Testis (tissue), 3 donors: ENCODE measurements around the gene ITPK1. TPM values are rescaled to one million over a fixed set of nuclear protein-coding genes. Genes with fewer than 3 reads are reported as not detected.
"Not testable (repeated sequence)": the region's sequence is repeated elsewhere in the genome, so short reads cannot be mapped to it uniquely, and the experiment has no call there.

Experiments used
- DNase-seq: peaks from one replicate; pipeline ENCODE4 v3.0.0-alpha.2; 2019
- H3K27ac ChIP-seq, 2 donors: fragments of 200-600 bp; sonication (generic); one replicate each; pipeline ENCODE4 v1.5.1; 2019
- H3K27me3 ChIP-seq: fragments of 200-600 bp; sonication (generic); one replicate; pipeline ENCODE4 v1.5.1; 2019
- H3K36me3 ChIP-seq: fragments of 200-600 bp; sonication (generic); one replicate; pipeline ENCODE4 v1.5.1; 2017; ENCODE audit warnings: low read depth; ENCODE audit errors: missing control alignments
- H3K4me1 ChIP-seq: fragments of 200-600 bp; sonication (generic); one replicate; pipeline ENCODE4 v1.5.1; 2019
- H3K4me3 ChIP-seq, 2 donors: fragments of 200-600 bp; sonication (generic); one replicate each; pipeline ENCODE4 v1.5.1; 2017 to 2019
- H3K9me3 ChIP-seq: fragments of 200-600 bp; sonication (generic); one replicate; pipeline ENCODE4 v1.5.1; 2017
- POLR2A ChIP-seq: fragments of 450-650 bp; IDR thresholded peaks from one replicate; pipeline ENCODE4 v1.6.1; 2017; ENCODE audit warnings: antibody characterized with exemption, mild to moderate bottlenecking, moderate library complexity
- WGBS, 2 donors: methylation state at CpG; one replicate each; pipeline ENCODE4 v1.1.5; 2018; 5-methylcytosine and 5-hydroxymethylcytosine counted together
- intact Hi-C: fragments of 100-400 bp; cut with DNase I; formaldehyde crosslinking; loops from one replicate; pipeline ENCODE4 v1.15.1; 2023; ENCODE audit warnings: low total_unique reads
- polyA plus RNA-seq: library from polyadenylated mRNA; stranded (reverse); fragments of 350-450 nt; fragmentation: Illumina TruSeq; extraction: RNeasy Lipid Tissue Mini Kit (QIAGEN cat#74804); gene quantifications from one replicate; pipeline ENCODE4 v1.2.3, GENCODE V29; 2014; ENCODE audit warnings: low read depth, low replicate concordance; ENCODE audit not compliant: insufficient read depth
- total RNA-seq, 2 donors: library from RNA; depleted of rRNA; stranded (reverse); fragments of >200 nt; gene quantifications; one replicate each; pipeline ENCODE4 v1.2.3, GENCODE V29; 2016
- TF ChIP-seq, protein P1 (sequence below), 3 experiments: fragments of 450-650 bp in 2 of 3; fragments of 200-600 bp in 1 of 3; sonication (generic) in 1 of 3; IDR thresholded peaks; one replicate each; pipeline ENCODE4 v1.5.1; 2016 to 2019; ENCODE audit warnings: antibody characterized with exemption in 3 of 3, mild to moderate bottlenecking in 2 of 3, moderate library complexity in 1 of 3

ITPK1 gene
- total and polyA plus RNA-seq, 3 donors from 2014 or later = 78.3 to 92.5 (median 90.6) TPM

- intact Hi-C loops = no loop called here
- Histone ChIP-seq H3K9me3 (no peaks in the 10 kb centered on the region), H3K4me1 (peaks cover 33% of the 10 kb centered on the region), H3K27me3 (no peaks in the 10 kb centered on the region), H3K27ac (no peak overlapping the region), H3K4me3 (no peak overlapping the region), H3K36me3 (no peaks in the 10 kb centered on the region)
- 86 to 89% methylated on average over 4 to 5 of the region's 5 CpGs for WGBS, 2 donors
- TF ChIP-seq, protein P1, sequence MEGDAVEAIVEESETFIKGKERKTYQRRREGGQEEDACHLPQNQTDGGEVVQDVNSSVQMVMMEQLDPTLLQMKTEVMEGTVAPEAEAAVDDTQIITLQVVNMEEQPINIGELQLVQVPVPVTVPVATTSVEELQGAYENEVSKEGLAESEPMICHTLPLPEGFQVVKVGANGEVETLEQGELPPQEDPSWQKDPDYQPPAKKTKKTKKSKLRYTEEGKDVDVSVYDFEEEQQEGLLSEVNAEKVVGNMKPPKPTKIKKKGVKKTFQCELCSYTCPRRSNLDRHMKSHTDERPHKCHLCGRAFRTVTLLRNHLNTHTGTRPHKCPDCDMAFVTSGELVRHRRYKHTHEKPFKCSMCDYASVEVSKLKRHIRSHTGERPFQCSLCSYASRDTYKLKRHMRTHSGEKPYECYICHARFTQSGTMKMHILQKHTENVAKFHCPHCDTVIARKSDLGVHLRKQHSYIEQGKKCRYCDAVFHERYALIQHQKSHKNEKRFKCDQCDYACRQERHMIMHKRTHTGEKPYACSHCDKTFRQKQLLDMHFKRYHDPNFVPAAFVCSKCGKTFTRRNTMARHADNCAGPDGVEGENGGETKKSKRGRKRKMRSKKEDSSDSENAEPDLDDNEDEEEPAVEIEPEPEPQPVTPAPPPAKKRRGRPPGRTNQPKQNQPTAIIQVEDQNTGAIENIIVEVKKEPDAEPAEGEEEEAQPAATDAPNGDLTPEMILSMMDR (IDR thresholded peaks at IDR 0.05) = no peak
- TF ChIP-seq POLR2A = no peak
- DNase-seq = no peak
Measured at GRCh38 chr14:93063393-93063792, 52.3 kb downstream of the ITPK1 start.

- Histone ChIP-seq H3K36me3 (no peaks in the 10 kb centered on the region), H3K27ac (no peak overlapping the region), H3K4me1 (peaks cover 28% of the 10 kb centered on the region), H3K9me3 (no peaks in the 10 kb centered on the region), H3K4me3 (no peak overlapping the region), H3K27me3 (no peaks in the 10 kb centered on the region)
- no peak for DNase-seq
- TF ChIP-seq, protein P1 (IDR thresholded peaks at IDR 0.05) = no peak
- 85 to 88% methylated on average over 9 to 10 of the region's 10 CpGs for WGBS, 2 donors
- intact Hi-C loops = no loop called here
Measured at GRCh38 chr14:93062890-93063289, 52.8 kb downstream of the ITPK1 start.

DNA sequence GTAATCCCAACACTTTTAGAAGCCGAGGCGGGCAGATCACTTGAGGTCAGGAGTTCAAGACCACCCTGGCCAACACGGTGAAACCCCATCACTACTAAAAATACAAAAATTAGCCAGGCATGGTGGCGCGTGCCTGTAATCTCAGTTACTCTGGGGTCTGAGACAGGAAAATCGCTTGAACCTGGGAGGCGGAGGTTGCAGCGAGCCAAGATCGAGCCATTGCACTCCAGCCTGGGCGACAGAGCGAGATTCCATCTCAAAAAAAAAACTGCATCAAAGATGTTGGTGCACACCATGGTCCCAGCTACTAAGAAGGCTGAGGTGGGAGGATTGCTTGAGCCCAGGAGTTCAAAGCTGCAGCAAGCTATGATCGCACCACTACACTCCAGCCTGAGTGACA lies 53.7 kb downstream of the ITPK1 start:
- peaks cover 32% of the 10 kb centered on the region for H3K4me1 ChIP-seq
- H3K9me3 ChIP-seq, H3K27me3 ChIP-seq, H3K27ac ChIP-seq, H3K36me3 ChIP-seq, H3K4me3 ChIP-seq, DNase-seq, intact Hi-C loops: not testable (repeated sequence)
- WGBS, 2 donors = 81 to 91% methylated on average over 12 of the region's 12 CpGs

GRCh38 chr14:93061380-93062012 lies 54.2 kb downstream of the ITPK1 start:
- H3K4me3 ChIP-seq = no peak overlapping the region
- H3K4me1 ChIP-seq = peaks cover 34% of the 10 kb centered on the region
- no peak for TF ChIP-seq POLR2A
- TF ChIP-seq, protein P1 (IDR thresholded peaks at IDR 0.05) = no peak
- H3K27me3 ChIP-seq = no peaks in the 10 kb centered on the region
- H3K36me3 ChIP-seq = no peaks in the 10 kb centered on the region
- intact Hi-C loops = no loop called here
- no peak for DNase-seq
- no peaks in the 10 kb centered on the region for H3K9me3 ChIP-seq
- WGBS, 2 donors = 58 to 76% methylated on average over 4 of the region's 4 CpGs
- H3K27ac ChIP-seq = no peak overlapping the region

- TF ChIP-seq, protein P1 (IDR thresholded peaks at IDR 0.05) = no peak
- TF ChIP-seq POLR2A = no peak
- WGBS, 2 donors = 76 to 83% methylated on average over 1 of the region's 1 CpG
Measured at GRCh38 chr14:93060841-93061240, 54.9 kb downstream of the ITPK1 start.

More at GRCh38 chr14:93060841-93061240, 54.9 kb downstream of the ITPK1 start:
- Histone ChIP-seq H3K27ac (no peak overlapping the region), H3K4me3 (no peak overlapping the region), H3K4me1 (peaks cover 41% of the 10 kb centered on the region), H3K36me3 (no peaks in the 10 kb centered on the region), H3K9me3 (no peaks in the 10 kb centered on the region), H3K27me3 (no peaks in the 10 kb centered on the region)
- DNase-seq = no peak
- intact Hi-C loops = no loop called here
